SU-DHL-6 (cell line): Measurements from ENCODE around the gene TARS3.

Source experiments
- H2AFZ ChIP-seq: fragments of 200-600 bp; sonication (generic); 2 replicates; pipeline ENCODE4 v1.6.1; 2014; ENCODE audit warnings: low read depth, mild to moderate bottlenecking, moderate library complexity, mixed read lengths, antibody characterized with exemption, low read length; ENCODE audit not compliant: severe bottlenecking
- H3F3A ChIP-seq: fragments of 200-600 bp; shearing (Covaris generic); 2 replicates; pipeline ENCODE4 v1.6.0; 2016; ENCODE audit warnings: antibody characterized with exemption, mild to moderate bottlenecking; ENCODE audit not compliant: insufficient read depth
- H3K27ac ChIP-seq: fragments of 200-600 bp; sonication (generic); 2 replicates; pipeline ENCODE4 v1.5.1; 2016; ENCODE audit warnings: low read depth, mild to moderate bottlenecking, low read length, moderate library complexity, mixed read lengths
- H3K27me3 ChIP-seq: fragments of 200-600 bp; sonication (generic), shearing (Covaris generic); 2 replicates; pipeline ENCODE4 v1.6.0; 2014; ENCODE audit warnings: mild to moderate bottlenecking, low read length
- H3K36me3 ChIP-seq: fragments of 200-600 bp; sonication (generic); 2 replicates; pipeline ENCODE4 v1.6.1; 2014; ENCODE audit warnings: mild to moderate bottlenecking, low read length, mixed read lengths
- H3K4me2 ChIP-seq: fragments of 300-600, 200-600 bp; shearing (Covaris generic), sonication (generic); 2 replicates; pipeline ENCODE4 v1.6.0; 2014; ENCODE audit warnings: low read length, low read depth, mild to moderate bottlenecking; ENCODE audit not compliant: poor library complexity, severe bottlenecking
- H3K4me3 ChIP-seq: fragments of 200-600 bp; sonication (generic); 2 replicates; pipeline ENCODE4 v1.5.1; 2014; ENCODE audit warnings: antibody characterized with exemption, low read length, mild to moderate bottlenecking, mixed read lengths; ENCODE audit not compliant: insufficient read depth, poor library complexity, severe bottlenecking
- H3K79me2 ChIP-seq: fragments of 200-600 bp; sonication (generic); 2 replicates; pipeline ENCODE4 v1.6.1; 2014; ENCODE audit warnings: mild to moderate bottlenecking, low read length, moderate library complexity; ENCODE audit not compliant: insufficient read depth
- H3K9ac ChIP-seq: fragments of 200-600 bp; sonication (generic); 2 replicates; pipeline ENCODE4 v1.7.0; 2014; ENCODE audit warnings: mild to moderate bottlenecking, low read length
- H3K9me2 ChIP-seq: fragments of 200-600 bp; sonication (generic); replicated peaks from 2 replicates; pipeline ENCODE4 v1.6.1; 2014; ENCODE audit warnings: low read length; ENCODE audit not compliant: insufficient read depth
- H3K9me3 ChIP-seq: fragments of 200-600 bp; sonication (generic); 2 replicates; pipeline ENCODE4 v1.6.1; 2014; ENCODE audit warnings: low read length, mixed read lengths; ENCODE audit not compliant: insufficient read depth
- H4K20me1 ChIP-seq: fragments of 200-600 bp; sonication (generic); 2 replicates; pipeline ENCODE4 v1.6.1; 2014; ENCODE audit warnings: low read depth, mild to moderate bottlenecking, antibody characterized with exemption, low read length, moderate library complexity, mixed read lengths
- EZH2phosphoT487 ChIP-seq: fragments of 200-600 bp; sonication (generic), shearing (Covaris generic); conservative IDR thresholded peaks from 2 replicates; pipeline ENCODE4 v1.6.1; 2018; ENCODE audit warnings: mild to moderate bottlenecking, antibody characterized with exemption, low read length, moderate library complexity, mixed read lengths
- TF ChIP-seq, protein P1 (sequence below): fragments of 200-600 bp; sonication (generic); IDR thresholded peaks from one replicate; pipeline ENCODE4 v1.5.1; 2017; ENCODE audit warnings: antibody characterized with exemption, mild to moderate bottlenecking, low read length, moderate library complexity; ENCODE audit not compliant: insufficient read depth, poor library complexity, severe bottlenecking

The TARS3 gene

DNA sequence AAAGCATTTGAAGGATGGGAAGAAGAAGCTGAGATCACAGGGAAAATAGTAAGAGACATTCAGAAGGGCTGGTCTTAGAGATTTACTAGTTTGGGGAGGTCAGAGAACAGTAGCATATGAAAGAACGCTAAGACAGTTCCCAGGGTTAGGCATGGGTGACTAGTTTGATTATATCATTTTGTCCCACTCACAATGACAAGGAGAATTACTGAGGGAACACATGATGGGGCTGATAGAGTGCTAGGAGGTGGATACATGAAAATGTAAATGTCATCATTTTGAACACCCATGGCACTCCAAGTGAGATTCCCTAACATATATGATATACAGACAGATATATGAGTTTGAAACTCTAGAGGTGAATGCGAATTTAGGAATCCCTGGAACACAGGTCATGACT is 9.3 kb upstream of the TARS3 start:
- H3K9ac ChIP-seq: no peak overlapping the region
- no peaks in the 10 kb centered on the region for H4K20me1 ChIP-seq
- H3K79me2 ChIP-seq: no peaks in the 10 kb centered on the region
- H3K27me3 ChIP-seq: no peaks in the 10 kb centered on the region
- H3K27ac ChIP-seq: no peak overlapping the region
- no peaks in the 10 kb centered on the region for H3K36me3 ChIP-seq
- no peaks in the 10 kb centered on the region for H3F3A ChIP-seq
- H2AFZ ChIP-seq: no peak overlapping the region
- H3K9me3 ChIP-seq: no peaks in the 10 kb centered on the region
- no peak overlapping the region for H3K4me3 ChIP-seq
- TF ChIP-seq EZH2phosphoT487: no peak
- TF ChIP-seq, protein P1, sequence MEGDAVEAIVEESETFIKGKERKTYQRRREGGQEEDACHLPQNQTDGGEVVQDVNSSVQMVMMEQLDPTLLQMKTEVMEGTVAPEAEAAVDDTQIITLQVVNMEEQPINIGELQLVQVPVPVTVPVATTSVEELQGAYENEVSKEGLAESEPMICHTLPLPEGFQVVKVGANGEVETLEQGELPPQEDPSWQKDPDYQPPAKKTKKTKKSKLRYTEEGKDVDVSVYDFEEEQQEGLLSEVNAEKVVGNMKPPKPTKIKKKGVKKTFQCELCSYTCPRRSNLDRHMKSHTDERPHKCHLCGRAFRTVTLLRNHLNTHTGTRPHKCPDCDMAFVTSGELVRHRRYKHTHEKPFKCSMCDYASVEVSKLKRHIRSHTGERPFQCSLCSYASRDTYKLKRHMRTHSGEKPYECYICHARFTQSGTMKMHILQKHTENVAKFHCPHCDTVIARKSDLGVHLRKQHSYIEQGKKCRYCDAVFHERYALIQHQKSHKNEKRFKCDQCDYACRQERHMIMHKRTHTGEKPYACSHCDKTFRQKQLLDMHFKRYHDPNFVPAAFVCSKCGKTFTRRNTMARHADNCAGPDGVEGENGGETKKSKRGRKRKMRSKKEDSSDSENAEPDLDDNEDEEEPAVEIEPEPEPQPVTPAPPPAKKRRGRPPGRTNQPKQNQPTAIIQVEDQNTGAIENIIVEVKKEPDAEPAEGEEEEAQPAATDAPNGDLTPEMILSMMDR: no peak
- no peak overlapping the region for H3K4me2 ChIP-seq
- no peaks in the 10 kb centered on the region for H3K9me2 ChIP-seq

DNA sequence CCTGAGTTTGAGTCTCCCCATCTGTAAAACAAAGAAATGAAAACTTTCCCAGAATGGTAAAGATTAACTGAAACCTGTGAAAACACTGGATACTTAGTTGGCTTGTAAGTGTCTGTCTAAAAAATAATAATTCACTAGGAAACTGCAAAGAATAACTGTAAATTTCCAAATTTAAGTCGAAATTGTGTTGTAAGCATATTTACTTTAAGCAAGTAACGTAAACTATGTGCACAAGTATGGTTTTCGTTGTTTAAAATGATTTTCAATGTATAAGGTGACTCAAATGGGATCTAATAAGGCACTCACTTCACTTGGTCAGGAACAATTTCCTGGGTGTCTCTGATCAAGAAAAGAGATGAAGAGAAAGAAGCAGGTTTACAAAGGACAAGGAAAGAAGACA is 8.5 kb upstream of the TARS3 start:
- Histone ChIP-seq H3K9me2 (no peaks in the 10 kb centered on the region), H4K20me1 (no peaks in the 10 kb centered on the region), H2AFZ (no peak overlapping the region), H3K4me3 (no peak overlapping the region), H3K9ac (no peak overlapping the region), H3K27me3 (no peaks in the 10 kb centered on the region), H3K36me3 (no peaks in the 10 kb centered on the region), H3K9me3 (no peaks in the 10 kb centered on the region), H3K4me2 (no peak overlapping the region), H3K27ac (no peak overlapping the region), H3K79me2 (no peaks in the 10 kb centered on the region), H3F3A (no peaks in the 10 kb centered on the region)
- TF ChIP-seq, protein P1: no peak
- no peak for TF ChIP-seq EZH2phosphoT487

DNA sequence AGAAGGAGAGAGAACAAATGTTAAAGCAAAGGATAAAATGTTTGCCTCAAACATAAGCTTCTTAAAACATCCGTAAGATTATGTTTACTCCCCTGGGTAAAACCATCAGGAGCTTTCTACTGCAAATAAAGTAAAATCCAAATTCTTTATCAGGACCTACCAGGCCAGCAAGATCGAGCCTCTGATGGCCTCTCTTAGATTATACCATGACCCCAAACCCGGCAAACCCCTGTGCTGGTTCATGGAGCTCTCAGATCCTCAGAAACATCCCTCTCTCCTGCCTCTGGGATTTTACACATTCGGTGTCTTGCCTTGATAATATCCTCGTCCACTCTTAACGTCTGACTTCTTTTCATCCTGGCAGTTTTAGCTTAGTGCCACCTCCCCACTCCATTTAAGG is 7.5 kb upstream of the TARS3 start:
- Histone ChIP-seq H2AFZ (no peak overlapping the region), H3K9me2 (no peaks in the 10 kb centered on the region), H3K36me3 (no peaks in the 10 kb centered on the region), H3K27ac (no peak overlapping the region), H3F3A (no peaks in the 10 kb centered on the region), H3K4me3 (no peak overlapping the region), H3K9me3 (no peaks in the 10 kb centered on the region), H3K79me2 (no peaks in the 10 kb centered on the region), H4K20me1 (no peaks in the 10 kb centered on the region), H3K4me2 (no peak overlapping the region), H3K9ac (no peak overlapping the region), H3K27me3 (no peaks in the 10 kb centered on the region)
- no peak for TF ChIP-seq EZH2phosphoT487
- TF ChIP-seq, protein P1: no peak

DNA sequence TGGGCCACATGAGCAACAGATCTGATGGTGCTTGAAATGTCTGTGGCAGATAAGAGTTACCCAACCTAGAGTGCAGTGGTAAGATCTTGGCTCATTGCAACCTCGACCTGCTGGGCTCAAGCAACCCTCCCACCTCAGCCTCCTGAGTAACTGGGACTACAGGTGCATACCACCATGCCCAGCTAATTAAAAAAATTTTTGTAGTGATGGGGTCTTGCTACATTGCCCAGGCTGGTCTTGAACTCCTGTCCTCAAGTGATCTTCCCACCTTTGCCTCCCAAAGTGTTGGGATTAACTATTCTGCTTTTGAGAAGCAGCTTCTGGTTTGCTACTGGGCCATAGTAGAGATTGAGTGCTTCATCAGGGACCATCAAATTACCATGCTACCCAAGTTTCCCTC is 2.9 kb upstream of the TARS3 start:
- no peak overlapping the region for H3K4me3 ChIP-seq
- H3K36me3 ChIP-seq: no peaks in the 10 kb centered on the region

More for the DNA sequence above, 2.9 kb upstream of the TARS3 start:
- no peak overlapping the region for H3K4me2 ChIP-seq
- no peak overlapping the region for H3K9ac ChIP-seq
- H2AFZ ChIP-seq: no peak overlapping the region
- TF ChIP-seq, protein P1: no peak
- TF ChIP-seq EZH2phosphoT487: no peak
- no peaks in the 10 kb centered on the region for H4K20me1 ChIP-seq
- H3K9me3 ChIP-seq: no peaks in the 10 kb centered on the region
- H3K9me2 ChIP-seq: no peaks in the 10 kb centered on the region
- H3F3A ChIP-seq: peaks cover 9% of the 10 kb centered on the region; the same call in 1 of the 2 replicates
- H3K27ac ChIP-seq: no peak overlapping the region
- no peaks in the 10 kb centered on the region for H3K27me3 ChIP-seq
- H3K79me2 ChIP-seq: no peaks in the 10 kb centered on the region
